ENCODE results near the gene STX8.

The STX8 gene

DNA sequence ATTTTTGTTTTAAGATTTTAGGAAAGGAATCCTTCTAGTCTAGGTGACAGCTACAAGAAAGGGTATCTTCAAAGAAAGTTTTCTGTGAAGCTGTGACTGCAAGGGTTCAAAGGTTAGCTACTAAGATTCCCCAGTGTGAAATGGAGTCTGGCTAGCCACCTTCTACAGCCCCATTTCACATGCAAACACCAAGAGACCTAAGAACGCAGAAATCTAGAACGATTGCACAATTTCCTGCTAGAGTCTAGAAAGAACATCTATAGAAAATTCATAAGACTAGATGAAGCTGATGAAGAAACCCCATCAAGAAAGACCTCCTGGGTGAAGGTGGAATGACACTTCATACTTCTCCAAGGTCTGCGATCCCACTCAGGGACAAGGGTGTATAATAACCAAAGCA is 77.1 kb downstream of the STX8 start:
- TF ChIP-seq, protein P1, sequence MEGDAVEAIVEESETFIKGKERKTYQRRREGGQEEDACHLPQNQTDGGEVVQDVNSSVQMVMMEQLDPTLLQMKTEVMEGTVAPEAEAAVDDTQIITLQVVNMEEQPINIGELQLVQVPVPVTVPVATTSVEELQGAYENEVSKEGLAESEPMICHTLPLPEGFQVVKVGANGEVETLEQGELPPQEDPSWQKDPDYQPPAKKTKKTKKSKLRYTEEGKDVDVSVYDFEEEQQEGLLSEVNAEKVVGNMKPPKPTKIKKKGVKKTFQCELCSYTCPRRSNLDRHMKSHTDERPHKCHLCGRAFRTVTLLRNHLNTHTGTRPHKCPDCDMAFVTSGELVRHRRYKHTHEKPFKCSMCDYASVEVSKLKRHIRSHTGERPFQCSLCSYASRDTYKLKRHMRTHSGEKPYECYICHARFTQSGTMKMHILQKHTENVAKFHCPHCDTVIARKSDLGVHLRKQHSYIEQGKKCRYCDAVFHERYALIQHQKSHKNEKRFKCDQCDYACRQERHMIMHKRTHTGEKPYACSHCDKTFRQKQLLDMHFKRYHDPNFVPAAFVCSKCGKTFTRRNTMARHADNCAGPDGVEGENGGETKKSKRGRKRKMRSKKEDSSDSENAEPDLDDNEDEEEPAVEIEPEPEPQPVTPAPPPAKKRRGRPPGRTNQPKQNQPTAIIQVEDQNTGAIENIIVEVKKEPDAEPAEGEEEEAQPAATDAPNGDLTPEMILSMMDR (conservative IDR thresholded peaks at IDR 0.05; ENCODE audit: low read depth) = no peak
- H3K27ac ChIP-seq = no peak overlapping the region
- DNase-seq (ENCODE audit: low spot score) = no peak
- POLR2A ChIA-PET (ENCODE audit: low non-redundant PET) = no interaction called here
- CTCF ChIA-PET = no interaction called here

DNA sequence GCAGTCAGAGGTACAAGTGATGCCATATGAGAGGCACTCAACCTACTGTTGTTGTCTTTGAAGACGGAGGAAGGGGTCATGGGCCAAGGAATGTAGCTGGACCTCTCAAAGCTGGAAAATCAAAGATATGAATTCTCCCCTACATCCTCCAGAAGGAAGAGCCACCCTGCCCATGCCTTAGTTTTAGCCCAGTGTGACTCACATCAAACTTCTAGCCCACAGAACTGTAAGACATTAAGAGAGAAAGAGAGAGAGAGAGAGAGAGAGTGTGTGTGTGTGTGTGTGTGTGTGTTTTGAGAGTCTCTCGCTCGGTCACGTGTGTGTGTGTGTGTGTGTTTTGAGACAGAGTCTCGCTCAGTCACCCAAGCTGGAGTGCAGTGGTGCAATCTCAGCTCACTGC is 87.1 kb downstream of the STX8 start:
- TF ChIP-seq, protein P1 (conservative IDR thresholded peaks at IDR 0.05; ENCODE audit: low read depth) = no peak
- ChIA-PET POLR2A (ENCODE audit: low non-redundant PET) (no interaction called here), CTCF (no interaction called here)
- no peak overlapping the region for H3K27ac ChIP-seq
- no peak for DNase-seq (ENCODE audit: low spot score)

DNA sequence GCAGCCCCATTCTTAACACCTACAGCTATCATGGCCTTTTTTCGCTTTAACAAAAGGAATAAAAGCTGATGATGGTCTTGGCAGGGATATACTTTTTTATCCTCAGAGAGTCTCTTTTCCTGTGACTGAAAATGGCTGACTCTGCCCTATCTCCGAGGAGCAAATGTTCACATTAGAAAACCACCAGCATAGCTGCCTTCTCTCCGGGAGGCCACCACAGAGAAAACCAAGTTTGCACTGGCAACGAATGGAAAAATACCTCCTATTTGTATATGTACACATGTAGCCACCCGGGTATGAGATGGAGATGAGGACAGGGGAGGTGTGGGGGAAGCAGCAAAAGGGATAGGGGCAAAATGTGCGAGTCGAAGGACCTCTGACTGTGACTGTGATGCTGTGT is 88.2 kb downstream of the STX8 start:
- no peak overlapping the region for H3K27ac ChIP-seq

GRCh38 chr17:9484789-9485188 is 90.8 kb downstream of the STX8 start:
- ChIA-PET POLR2A (ENCODE audit: low non-redundant PET) (no interaction called here), CTCF (no interaction called here)
- TF ChIP-seq, protein P1 (conservative IDR thresholded peaks at IDR 0.05; ENCODE audit: low read depth) = no peak
- DNase-seq (ENCODE audit: low spot score) = no peak
- no peak overlapping the region for H3K27ac ChIP-seq

More for the DNA sequence above, 88.2 kb downstream of the STX8 start:
- DNase-seq (ENCODE audit: low spot score) = no peak
- TF ChIP-seq, protein P1 (conservative IDR thresholded peaks at IDR 0.05; ENCODE audit: low read depth) = no peak
- CTCF ChIA-PET = no interaction called here
- POLR2A ChIA-PET (ENCODE audit: low non-redundant PET) = no interaction called here

GRCh38 chr17:9479964-9480363 is 95.7 kb downstream of the STX8 start:
- CTCF ChIA-PET = no interaction called here
- TF ChIP-seq, protein P1 (conservative IDR thresholded peaks at IDR 0.05; ENCODE audit: low read depth) = no peak
- no peak overlapping the region for H3K27ac ChIP-seq
- POLR2A ChIA-PET (ENCODE audit: low non-redundant PET) = no interaction called here
- no peak for DNase-seq (ENCODE audit: low spot score)

DNA sequence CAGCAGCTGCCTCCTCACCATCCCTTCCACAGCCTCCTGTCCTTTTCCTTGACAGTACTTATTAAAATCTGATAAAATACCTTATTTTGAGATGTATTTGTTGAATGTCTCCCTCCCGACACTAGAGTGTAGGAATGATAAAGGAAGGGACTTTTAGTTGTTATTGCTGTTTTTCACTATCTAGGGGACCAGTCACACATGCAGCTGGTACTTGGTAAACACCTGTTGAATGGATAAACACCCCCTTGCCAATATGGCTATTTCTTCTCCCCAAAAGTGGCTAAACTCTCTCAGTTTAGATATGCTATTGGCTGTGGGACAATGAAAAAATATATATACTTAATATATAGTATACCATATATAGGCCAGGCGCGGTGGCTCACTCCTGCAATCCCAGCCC is 96.7 kb downstream of the STX8 start:
- CTCF ChIA-PET = no interaction called here

More for the DNA sequence above, 96.7 kb downstream of the STX8 start:
- POLR2A ChIA-PET (ENCODE audit: low non-redundant PET) = no interaction called here
- no peak overlapping the region for H3K27ac ChIP-seq
- TF ChIP-seq, protein P1 (conservative IDR thresholded peaks at IDR 0.05; ENCODE audit: low read depth) = no peak
- no peak for DNase-seq (ENCODE audit: low spot score)
